GM06990 (cell line): ENCODE measurements around the gene USP53.

Experiments
- DNase-seq: peaks from one replicate; pipeline ENCODE4 v3.0.0-alpha.2; 2011; ENCODE audit not compliant: insufficient read length; ENCODE audit errors: extremely low read depth
- H3K27me3 ChIP-seq: replicated peaks from 2 replicates; pipeline ENCODE4 v1.6.0; 2011; ENCODE audit warnings: low read length; ENCODE audit not compliant: control insufficient read depth, insufficient read depth
- H3K36me3 ChIP-seq: 2 replicates; pipeline ENCODE4 v1.5.1; 2011; ENCODE audit warnings: low read length; ENCODE audit not compliant: control insufficient read depth, insufficient read depth
- H3K4me3 ChIP-seq: replicated peaks from 2 replicates; pipeline ENCODE4 v1.5.1; 2011; ENCODE audit warnings: low read depth, mild to moderate bottlenecking, control low read depth, low read length
- TF ChIP-seq, protein P1 (sequence below): IDR thresholded peaks from 2 replicates; pipeline ENCODE4 v1.5.1; 2011; ENCODE audit warnings: low read length, control low read depth, mild to moderate bottlenecking, inconsistent platforms; ENCODE audit not compliant: insufficient read depth, poor library complexity, severe bottlenecking

The USP53 gene

DNA sequence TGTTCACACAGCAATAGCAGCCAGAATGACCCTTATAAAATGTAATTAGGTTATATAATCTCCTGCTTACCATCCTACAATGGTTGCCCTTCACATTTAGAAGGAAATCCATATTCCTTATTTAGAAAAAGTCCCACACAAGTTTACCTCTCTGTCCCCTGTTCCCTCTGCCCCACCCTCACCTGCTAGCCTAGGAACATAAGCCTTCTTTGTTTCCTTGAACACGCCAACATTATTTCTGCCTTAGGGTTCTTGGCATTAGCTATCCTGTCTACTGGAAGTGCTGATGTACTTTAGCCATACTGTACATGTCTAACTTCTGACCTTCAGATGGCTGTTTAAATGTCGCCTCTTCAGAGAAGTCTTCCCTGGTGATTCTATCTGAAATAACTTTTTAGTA is 28.4 kb upstream of the USP53 start:
- Histone ChIP-seq H3K4me3 (no peak overlapping the region), H3K27me3 (no peaks in the 10 kb centered on the region; the same call in 1 of the 2 replicates), H3K36me3 (no peaks in the 10 kb centered on the region)
- TF ChIP-seq, protein P1, sequence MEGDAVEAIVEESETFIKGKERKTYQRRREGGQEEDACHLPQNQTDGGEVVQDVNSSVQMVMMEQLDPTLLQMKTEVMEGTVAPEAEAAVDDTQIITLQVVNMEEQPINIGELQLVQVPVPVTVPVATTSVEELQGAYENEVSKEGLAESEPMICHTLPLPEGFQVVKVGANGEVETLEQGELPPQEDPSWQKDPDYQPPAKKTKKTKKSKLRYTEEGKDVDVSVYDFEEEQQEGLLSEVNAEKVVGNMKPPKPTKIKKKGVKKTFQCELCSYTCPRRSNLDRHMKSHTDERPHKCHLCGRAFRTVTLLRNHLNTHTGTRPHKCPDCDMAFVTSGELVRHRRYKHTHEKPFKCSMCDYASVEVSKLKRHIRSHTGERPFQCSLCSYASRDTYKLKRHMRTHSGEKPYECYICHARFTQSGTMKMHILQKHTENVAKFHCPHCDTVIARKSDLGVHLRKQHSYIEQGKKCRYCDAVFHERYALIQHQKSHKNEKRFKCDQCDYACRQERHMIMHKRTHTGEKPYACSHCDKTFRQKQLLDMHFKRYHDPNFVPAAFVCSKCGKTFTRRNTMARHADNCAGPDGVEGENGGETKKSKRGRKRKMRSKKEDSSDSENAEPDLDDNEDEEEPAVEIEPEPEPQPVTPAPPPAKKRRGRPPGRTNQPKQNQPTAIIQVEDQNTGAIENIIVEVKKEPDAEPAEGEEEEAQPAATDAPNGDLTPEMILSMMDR, result no peak
- no peak for DNase-seq

DNA sequence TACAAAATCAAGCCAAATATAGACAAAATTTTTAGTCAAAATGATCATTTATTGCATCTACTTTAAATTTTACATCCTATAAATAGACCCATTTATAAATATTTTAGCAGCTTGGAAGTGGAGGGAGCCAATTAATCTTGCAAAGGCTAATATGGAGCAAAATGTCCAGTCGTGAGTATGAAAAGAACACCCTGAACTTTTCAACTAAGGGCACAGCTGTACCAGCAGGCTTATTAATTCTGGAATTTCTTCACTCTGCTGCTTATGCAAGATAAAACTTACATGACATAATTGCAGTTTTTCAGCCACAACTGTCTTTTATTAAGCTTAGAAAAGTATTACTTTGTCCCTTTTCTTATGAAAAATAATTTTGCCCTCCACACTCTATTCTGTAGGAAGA is 22.9 kb upstream of the USP53 start:
- Histone ChIP-seq H3K27me3 (no peaks in the 10 kb centered on the region), H3K36me3 (no peaks in the 10 kb centered on the region), H3K4me3 (no peak overlapping the region)
- TF ChIP-seq, protein P1, result no peak
- no peak for DNase-seq

DNA sequence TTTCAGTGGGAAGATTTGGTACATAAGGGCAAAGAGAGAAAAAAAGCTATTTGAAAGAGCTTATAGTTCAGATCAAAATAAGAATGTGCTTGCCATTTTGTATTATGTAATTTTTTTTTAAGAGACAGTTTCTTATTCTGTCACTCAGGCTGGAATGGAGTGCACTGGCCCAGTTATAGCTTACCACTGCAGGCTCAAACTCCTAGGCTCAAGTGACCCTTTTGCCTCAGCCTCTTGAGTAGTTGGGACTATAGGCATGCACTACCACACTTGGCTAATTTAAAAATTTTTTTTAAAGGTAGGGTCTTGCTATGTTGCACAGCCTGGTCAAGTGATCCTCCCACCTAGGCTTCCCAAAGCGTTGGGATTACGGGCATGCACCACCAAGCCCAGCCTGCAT is 22.2 kb upstream of the USP53 start:
- TF ChIP-seq, protein P1, result no peak
- no peaks in the 10 kb centered on the region for H3K36me3 ChIP-seq
- no peaks in the 10 kb centered on the region for H3K27me3 ChIP-seq
- no peak overlapping the region for H3K4me3 ChIP-seq
- no peak for DNase-seq

DNA sequence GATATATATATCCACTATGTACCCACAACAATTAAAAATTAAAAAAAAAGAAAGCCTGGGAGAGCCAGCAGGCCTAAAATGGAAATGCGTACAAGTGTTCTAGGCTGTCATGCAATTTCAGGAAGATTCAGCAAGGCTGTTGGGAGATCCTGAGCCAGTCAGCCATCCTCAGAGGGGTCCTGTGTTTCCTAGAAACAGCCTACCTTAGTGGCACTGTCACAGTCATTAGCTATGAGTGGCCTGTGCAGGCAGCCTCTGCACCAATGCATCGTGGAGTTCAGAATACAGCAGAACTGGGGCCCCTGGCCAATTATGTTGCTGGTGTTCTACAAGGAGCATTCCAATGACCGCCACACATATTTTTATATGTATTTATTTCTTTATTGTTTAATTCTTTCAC is 21.0 kb upstream of the USP53 start:
- Histone ChIP-seq H3K4me3 (no peak overlapping the region), H3K36me3 (no peaks in the 10 kb centered on the region), H3K27me3 (no peaks in the 10 kb centered on the region)
- no peak for DNase-seq
- TF ChIP-seq, protein P1, result no peak

DNA sequence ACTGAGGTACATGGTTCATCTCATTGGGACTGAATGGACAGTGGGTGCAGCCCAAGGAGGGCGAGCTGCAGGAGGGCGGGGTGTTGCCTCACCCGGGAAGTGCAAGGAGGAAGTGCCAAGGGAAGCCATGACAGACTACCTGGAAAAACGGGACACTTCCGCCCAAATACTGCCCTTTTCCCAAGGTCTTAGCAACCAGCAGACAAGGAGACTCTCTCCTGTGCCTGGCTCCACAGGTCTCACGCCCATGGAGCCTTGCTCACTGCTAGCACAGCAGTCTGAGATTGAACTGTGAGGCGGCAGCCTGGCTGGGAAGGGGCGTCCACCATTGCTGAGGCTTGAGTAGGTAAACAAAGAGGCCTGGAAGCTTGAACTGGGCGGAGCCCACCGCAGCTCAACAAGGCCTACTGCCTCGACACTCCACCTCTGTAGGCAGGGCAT is 14.7 kb upstream of the USP53 start:
- TF ChIP-seq, protein P1, result no peak
- Histone ChIP-seq H3K27me3 (no peaks in the 10 kb centered on the region), H3K4me3 (no peak overlapping the region), H3K36me3 (no peaks in the 10 kb centered on the region)
- DNase-seq, result no peak

DNA sequence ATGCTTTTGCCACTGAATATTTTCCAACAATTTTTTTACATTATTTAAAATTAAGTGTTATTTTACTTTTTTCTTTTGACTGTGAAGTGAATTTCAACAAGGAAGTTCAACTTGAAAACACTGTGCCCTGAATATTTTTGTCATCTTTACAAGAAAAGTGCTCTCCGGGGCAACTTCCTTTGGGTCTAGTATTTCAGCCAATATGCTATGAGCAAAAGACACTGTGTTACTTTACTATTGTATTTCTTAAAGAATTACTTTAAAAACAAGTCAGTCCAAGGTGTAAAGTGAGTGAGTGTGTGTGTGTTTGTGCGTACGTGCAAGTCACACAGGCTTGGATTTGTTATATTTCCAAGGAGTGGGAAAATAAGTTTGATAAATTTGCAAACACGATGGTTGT is 7.6 kb upstream of the USP53 start:
- H3K4me3 ChIP-seq, result no peak overlapping the region
- H3K36me3 ChIP-seq, result no peaks in the 10 kb centered on the region
- TF ChIP-seq, protein P1, result no peak
- H3K27me3 ChIP-seq, result no peaks in the 10 kb centered on the region
- DNase-seq, result no peak
